Right renal pelvis (tissue), 4 donors: ENCODE data around the gene LAPTM5. TPM values are rescaled to one million over a fixed set of nuclear protein-coding genes. Genes with fewer than 3 reads are reported as not detected.
"Not testable (repeated sequence)": the region's sequence is repeated elsewhere in the genome, so short reads cannot be mapped to it uniquely, and the experiment has no call there.

Experiments used
- DNase-seq, 4 donors: peaks; one replicate each; pipeline ENCODE4 v3.0.0-alpha.2; 2013; ENCODE audit warnings: low read depth in 4 of 4, low spot score in 3 of 4, missing footprints in 1 of 4
- polyA plus RNA-seq, 4 donors: library from polyadenylated mRNA; unstranded; fragments of 120-200 nt; gene quantifications; one replicate each; pipeline ENCODE4 v1.2.1, GENCODE V29; 2013; ENCODE audit not compliant: insufficient read length in 4 of 4

LAPTM5 gene
- polyA plus RNA-seq, 4 donors, result 17.3 to 19.5 (median 18.9) TPM

DNA sequence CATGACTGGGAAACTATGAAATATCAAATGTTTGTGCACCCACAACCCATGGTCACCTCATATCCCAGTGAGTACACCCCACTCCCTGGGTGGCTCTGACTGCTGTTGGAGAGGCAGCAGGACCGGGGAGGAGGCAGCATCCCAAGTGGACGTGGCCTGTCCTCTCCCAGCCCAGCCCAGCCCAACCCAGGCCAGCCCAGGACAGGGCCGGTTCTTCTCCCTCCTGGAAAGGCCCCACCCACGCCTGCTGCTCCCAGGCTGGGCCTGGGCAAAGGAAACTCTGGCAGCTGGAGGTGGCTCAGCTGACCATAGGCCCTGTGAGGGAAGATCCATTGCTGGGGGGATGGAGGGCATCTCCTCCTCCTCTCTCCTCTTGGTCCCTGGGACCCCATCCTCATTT, 53.3 kb downstream of the LAPTM5 start:
- no peak for DNase-seq

DNA sequence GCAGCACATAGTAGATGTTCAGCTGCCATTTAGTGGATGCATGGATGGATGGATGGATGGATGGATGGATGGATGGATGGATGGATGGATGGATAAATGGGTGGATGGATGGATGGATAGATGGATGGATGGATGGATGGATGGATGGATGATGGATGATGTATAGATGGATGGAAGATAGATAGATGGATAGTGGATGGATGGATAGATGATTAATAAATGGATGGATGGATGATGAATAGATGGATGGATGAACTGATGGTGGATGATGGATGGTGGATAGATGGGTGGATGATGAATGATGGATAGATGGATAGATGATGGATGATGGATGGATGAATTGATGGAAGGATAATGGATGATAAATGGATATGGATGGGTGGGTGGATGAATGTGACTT, 54.8 kb downstream of the LAPTM5 start:
- DNase-seq, result no peak

DNA sequence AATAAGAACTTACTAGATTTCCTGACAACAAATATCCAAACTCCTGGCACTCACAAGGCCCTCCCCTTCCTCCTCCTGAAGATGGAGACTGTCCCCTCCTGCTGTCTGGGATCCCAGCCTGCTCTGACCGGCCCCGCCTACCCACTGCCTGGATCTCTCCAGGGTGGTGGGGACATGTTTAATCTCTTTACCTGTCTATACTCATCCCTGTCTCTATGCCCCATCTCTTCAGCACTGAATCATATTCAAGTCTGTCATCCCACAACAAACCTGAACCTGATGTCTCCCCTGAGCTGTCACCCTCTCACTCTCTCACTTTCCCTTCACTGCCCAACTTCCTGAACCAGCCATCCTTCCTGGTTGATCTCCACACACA, 56.3 kb downstream of the LAPTM5 start:
- DNase-seq, result no peak

DNA sequence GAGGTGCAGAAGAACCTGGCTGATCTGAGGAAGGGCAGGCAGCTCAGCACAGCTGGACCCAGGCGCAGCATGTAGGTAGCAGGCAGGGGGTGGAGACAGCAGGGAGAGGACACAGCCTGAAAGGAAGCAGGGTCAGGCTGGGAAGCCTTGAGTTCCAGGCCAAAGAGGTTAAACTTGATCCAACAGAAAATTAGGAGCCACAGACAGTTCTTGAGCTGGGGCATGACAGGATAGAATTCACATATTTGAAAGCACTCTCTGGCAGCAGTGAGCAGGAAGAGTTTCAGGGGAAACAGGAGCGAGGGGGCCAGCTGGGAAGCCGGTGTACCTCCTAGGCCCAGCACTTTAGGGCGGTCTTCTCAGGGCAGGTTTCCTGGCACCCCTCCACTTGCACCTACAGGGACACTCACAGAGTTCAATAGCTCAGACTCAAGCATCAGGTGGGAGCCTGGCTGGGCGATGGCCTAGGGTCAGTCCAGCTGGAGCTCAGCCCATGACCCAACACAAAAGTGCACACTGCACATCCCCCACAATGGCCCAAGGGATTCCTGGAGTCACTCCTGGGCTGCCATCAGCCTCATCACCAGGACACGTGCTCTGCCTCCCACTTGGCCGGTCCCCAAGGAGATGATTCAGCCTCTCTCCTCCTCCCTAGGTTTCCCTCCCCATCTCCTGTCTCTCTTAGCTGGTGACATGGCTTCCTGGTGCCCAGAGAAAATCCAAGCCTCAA, 56.9 kb downstream of the LAPTM5 start:
- DNase-seq, result no peak

DNA sequence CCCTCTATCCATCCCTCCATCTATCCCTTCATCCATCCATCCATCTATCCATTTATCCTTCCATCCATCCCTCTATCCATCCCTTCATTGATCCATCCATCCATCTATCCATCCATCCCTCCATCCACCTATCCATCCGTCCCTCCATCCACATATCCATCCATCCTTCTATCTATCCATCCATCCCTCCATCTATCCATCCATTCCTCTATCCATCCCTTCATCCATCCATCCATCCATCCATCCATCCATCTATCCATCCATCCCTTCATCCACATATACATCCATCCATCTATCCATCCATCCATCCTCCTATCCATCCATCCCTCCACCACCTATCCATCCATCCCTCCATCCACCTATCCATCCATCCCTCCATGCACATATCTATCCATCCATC, 57.8 kb downstream of the LAPTM5 start:
- no peak for DNase-seq

DNA sequence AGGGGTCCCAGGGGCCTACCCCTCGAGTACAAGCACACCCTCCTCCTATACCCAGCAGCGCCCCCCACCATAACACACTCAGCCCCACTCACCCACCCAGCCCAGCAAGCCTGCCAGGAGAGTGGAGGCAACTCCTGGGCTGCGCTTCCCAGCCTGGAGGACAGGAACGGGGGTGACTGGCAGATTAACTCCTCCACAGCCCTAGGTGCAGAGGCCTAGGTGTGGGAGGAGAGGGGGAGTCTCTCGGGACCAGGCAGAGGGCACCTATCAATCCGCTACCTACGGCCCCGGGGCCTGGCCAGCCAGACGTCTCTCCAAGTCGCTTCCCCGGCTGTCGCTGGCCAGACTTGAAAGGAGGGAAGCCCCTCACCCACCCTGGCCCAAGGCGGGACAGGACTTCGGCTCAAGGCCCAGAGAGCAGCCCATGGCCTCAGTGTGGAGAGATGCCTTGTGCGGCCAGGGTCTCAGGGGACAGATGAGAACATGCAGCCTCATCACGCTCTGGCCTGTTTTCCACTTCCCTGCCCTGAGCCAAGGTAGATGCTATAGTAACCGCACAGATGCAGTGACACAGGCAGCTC, 59.1 kb downstream of the LAPTM5 start:
- no peak for DNase-seq

DNA sequence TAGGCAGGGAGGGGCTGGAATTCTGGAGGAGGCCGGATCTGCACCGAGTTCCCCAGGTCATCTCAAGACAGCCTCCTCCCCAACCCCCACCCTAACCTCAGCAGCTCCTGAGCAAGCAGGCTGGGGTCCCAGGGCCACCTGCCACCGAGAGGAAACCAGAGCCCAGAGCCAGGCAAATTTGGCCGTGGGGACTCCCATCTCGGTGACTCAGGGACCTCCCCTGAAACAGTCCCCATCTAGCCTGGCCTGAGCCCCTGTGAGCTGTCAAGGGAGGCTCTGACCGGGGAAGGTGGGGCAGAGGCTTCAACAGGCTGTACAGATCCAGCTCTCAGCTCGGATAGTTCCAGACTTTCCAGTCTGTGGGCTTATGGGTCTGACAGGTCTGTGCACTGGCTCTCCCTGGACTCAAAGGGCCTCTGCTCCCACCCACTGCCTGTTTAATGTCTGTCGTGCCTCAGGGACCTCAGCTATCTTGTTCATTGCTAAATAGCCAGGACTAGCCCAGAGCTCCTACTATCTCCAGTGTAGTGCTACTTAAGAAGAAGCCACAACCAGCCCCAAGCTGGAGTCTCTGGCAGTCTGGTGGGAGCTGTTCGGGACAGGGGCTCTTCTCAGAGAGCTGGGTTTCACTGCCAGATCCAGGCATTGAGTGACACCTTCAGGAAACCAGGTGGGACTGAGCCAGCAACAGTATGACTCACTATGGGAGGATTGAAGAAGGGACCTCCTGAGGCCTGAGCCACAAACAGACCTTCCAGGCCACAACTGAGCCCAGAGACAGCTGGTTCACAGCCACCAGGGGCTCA, 59.8 kb downstream of the LAPTM5 start:
- DNase-seq, result no peak

DNA sequence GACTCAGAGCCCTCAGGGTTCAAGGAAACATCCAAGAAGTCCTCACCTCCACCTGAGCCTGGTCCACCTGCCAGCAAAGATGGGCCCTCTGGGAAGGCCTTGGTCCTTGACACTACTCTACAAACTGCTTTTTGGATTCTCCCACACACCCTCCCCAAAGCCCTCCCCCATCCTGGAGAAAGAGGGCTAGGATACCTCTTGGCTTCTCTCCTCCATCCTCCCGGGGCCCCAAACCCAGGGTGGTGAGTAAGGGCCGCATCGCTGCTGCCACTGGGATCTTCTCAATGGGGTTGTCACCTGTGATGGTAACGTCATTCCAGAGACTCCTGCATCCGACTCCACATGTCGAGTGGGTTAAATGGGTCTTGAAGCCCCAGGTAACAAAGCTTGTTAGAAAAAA, 60.7 kb downstream of the LAPTM5 start:
- DNase-seq, result no peak

DNA sequence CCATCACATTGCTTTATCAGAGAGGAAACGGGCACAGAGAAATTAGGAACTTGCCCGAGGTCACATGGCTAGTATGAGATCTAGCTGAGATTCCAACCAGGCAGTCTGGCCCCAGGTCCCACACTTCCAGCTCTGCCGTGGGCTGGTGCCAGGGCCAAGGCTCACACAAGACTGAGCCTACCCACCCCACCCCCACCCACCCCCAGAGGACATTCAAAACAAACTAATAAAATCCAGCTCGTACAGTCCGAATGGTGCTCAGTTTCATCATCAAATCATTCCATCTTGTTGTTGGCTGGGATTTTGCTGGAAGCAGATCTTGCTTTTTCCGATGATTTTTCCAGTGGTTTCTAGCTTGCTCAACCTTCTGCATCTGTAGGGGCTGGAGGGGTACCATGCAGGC, 62.1 kb downstream of the LAPTM5 start:
- no peak for DNase-seq

DNA sequence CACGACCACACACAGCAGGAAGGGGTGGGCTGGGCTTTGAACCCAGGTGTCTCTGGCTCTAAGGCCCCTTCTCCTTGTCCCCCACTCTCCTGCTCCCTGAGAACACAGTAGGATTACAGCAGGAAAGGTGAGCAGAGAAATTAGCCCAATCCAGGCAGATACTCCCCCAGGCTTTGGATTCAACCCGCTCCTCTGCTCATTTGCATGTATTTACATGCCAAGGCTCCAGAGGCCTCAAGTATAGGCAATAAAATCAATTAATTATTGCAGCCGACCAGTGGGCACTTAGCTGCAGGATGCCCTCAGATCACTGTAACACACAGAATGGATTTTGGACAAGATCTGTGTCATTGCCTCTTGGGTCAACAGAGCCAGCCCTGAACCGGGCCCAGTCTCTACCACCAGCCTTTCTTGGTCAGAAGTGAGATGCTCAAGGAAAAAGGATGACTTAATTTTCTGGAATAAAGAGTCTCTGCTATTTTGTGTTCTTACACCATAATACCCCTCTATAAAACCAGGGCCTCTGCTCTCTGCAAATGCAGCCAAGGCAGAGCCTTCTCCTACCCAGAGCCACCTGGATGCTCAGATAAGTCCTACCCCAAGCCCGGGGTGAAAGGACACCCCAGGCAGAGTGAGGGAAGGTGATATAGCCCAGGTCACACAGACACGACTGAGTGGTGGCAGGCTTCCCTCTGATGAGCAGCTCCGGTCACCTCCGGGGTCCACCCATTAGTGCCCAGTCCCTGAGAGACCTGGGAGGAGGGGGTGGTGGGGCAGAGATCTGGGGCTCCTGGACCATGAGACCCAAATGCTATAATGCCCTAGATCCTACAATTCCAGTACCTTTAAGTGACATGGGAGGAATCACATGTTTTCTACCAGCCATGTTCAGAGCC, 63.0 kb downstream of the LAPTM5 start:
- no peak for DNase-seq

DNA sequence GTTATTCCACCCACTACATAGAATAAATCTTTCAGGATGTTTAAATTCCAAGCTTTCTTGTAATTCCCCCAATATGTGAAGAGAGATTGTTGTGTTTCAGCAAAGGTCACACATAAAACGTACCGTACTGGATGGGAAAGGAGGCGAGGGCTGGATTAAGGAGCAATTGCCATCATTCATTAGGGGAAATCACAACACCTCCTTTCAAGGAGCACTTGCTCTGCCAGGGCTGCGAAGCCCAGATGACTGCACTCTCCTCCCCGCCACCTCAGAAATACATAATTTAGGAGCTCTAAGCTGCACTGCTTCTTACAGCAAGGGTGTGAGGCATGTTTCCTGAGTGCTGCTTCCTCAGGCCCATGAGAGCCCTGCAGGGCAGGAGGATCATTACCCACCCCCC, 63.8 kb downstream of the LAPTM5 start:
- DNase-seq, result no peak

DNA sequence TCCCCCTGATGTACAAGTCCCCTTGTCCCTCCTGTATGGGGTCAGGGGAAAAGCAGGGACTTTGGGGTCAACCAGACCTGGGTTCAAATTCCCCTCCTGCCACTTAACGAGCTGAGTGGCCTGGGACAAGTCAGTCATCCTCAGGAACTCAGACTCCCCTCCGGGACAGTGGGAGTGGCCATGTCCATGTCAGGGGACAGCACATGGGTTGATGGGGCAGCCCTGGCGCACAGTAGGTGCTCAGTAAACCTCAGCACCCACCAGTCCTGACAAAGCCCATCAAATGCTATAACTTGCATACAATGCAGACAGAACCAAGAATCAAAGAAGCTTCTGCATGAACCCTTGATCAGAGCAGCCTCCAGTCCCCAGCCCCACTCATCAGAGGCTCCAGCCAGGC, 64.2 kb downstream of the LAPTM5 start:
- no peak for DNase-seq

DNA sequence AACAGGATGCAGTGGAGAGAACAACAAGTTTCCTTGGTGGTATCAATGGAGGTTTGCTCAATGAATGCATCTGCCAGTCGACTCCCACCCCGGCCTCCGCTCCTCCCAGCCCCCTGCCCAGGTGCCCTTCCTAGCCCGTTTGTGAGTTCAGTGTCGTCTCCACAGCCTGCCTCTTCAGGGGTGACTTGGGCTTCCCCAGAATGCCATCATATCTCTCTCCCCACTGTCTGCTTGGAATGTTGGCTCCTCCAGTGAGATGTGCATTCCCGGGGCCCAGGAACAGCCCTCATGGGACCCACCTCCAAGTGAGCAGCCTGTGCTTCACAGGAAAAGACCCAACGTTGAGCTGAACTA, 64.6 kb downstream of the LAPTM5 start:
- no peak for DNase-seq

DNA sequence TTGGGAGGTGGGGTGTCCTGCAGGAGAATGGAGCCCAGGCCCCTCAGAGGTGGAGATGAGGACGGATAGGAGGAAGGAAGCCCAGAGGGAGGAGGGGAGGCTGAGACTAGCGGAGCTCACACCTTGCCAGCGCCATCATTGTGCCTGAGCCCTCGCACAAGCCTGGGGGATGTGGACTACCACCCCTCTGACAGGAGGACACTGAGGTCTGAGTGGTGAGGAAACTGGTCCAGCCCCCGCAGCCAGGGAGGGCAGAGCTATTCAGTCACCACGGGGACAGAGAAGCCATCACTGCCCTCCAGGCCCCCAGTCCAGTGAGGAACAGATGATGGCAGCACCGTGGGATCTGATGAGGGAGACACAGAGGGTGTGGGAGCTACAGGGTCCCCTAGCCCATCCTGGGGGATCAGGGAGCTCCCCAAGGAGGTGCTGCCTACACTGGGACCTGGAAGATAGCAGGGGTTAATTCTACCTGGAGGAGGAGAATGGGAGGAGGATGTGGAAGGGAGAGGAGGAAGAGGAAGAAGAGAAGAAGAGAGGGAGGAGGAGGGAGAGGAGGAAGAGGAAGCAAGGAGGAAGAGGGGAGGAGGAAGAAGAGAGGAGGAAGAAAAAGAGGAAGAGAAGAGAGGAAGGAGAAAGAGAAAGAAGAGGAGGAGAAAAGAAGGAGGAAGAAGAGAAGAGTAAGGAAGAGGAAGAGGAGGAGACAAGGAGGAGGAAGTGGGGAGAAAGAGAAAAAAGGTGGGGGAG, 65.2 kb downstream of the LAPTM5 start:
- no peak for DNase-seq

DNA sequence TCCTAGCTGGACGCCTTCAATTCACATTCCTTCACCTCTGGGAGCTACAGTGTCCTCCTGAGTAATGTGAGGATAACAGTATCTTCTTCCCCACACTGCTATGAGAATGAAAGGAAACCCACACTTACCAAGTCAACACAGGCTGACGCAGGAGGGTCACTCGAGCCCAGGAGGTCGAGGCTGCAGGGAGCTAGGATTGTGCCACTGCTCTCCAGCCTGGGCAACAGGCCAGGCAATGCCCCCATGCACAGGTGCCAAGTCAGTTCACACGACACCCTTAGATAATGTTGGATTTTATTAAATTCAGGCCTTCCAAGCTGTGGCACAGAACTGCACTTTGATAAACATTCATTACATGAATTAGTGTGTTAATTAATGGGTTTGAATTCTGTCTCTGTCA, 66.1 kb downstream of the LAPTM5 start:
- DNase-seq, result no peak

DNA sequence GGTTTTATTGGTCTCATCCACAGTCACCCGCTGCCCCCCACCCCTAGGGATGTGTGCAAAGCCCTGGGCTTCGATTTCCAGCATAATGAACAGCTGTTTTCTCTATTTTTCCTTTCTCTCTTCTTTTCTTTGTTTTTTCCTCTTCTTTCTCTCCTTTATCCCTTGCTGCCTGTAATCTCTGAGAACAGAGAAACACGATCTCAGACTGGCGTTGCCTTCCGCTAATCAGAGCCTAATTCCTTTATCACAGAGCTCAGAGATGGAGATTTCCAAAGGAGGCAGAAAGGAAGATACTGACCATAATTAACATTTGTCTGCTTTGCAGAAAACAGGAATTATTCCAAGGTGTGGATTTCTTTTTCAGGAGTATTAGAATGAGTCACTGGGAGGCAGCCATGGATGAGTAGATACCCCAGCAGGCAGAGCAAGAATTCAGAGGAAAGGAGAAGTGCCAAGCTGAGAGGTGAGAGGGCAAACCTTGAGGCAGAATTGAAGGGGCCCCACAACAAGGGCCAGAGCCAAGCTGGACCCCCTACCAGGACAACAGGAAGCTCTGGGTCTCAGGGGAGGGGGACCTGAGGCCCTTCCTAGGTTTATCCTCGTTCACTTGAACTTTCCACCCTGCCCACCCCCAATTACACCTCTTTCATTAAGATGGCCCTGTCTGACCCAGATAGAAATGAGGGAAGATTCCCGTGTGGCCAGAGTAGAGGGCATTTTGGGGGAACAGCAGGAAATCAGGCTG, 67.5 kb downstream of the LAPTM5 start:
- DNase-seq, result no peak

DNA sequence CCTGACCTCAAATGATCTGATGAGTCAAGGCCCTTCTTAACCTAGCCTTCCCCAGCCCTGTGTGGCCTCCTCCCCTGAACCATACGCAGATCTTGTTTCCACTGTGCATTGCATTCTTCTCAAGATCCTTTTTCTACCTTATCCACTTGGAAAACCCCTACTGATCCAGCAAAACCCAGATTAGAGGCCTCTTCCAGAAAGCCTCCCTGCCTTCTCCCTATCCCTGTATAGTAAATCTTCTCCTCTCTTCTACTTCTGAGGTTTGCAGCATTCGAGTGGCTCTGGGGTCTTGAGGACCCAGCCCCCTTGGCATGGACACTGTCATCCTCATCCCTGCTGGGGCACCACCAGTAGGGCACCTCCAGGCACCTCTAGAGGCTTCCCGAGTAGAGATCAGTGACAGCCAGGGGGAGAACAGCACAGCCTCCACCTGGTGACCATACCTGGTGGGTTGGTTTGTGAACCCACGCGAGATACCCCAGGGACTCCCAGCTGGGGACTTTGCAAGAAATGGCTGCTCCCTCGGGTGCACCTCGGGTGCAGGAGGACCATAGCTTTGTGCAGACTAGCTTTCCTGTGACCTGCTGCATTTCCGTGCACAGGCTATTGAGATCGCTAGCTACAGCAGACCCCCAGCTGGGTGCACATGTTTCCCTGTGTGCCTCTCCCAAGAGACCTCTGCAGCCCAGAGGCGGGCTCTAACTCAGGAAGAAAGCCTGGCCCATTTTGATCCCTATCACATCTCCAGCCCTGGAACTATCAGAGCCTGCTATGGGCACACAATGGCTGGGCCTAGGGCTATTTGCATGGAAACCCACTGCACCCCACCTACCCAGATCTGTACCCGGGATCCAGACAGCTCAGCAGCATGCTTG, 68.4 kb downstream of the LAPTM5 start:
- no peak for DNase-seq

DNA sequence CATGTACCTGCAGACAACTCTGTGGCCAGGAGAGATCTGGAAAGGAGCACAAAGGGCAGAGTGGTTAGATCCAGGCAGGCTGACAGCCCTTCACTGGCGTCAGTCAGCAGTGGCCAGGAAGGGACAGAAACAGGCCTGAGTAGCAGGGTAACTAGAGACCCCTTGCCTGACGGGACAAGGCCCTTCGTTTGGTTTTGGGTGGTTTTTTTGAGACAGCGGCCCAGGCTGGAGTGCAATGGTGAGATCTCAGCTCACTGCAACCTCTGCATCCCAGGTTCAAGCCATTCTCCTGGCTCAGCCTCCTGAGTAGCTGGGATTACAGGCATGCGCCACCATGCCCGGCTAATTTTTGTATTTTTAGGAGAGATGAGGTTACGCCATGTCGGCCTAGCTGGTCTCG, 69.1 kb downstream of the LAPTM5 start:
- not testable (repeated sequence) for DNase-seq

DNA sequence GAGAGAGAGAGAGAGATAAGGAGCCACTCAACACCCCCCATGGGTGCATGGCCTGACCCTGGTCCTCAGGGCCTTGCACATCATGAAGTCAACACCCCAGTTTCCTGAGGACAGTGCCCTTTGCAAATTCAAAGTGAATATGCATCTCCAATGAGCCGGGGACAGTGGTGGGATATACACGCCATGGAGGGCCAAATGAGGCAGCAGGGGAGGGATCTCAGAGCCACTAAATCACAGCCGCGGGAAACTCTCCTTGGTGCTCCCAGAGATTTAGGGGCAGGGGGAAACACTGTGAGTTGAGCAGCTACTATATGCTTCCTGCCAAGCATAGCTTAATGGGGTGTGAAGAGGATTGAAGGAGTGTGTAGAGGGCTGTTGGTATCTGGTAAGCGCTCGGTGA, 69.7 kb downstream of the LAPTM5 start:
- DNase-seq, result no peak
